Cardiac muscle cell (in vitro differentiated cells and primary cell): Measurements from ENCODE around the gene RPS6KA1. TPM values are rescaled to one million over a fixed set of nuclear protein-coding genes. Genes with fewer than 3 reads are reported as not detected.

ENCODE experiments used
- DNase-seq, 2 donors: peaks; one replicate each; pipeline versions ENCODE4 v3.0.0 to v3.0.0-alpha.2; 2010 to 2017; ENCODE audit warnings: low read depth in 1 of 2, low spot score in 1 of 2
- H3K27ac ChIP-seq: fragments of 200-600 bp; sonication (generic); 2 replicates; pipeline ENCODE4 v1.5.1; 2016
- H3K27me3 ChIP-seq: fragments of 200-600 bp; sonication (generic); 2 replicates; pipeline ENCODE4 v1.6.0; 2016; ENCODE audit warnings: control low read depth
- H3K36me3 ChIP-seq: fragments of 200-600 bp; sonication (generic); 2 replicates; pipeline ENCODE4 v1.5.1; 2016; ENCODE audit warnings: control low read depth
- H3K4me1 ChIP-seq: fragments of 200-600 bp; sonication (generic); 2 replicates; pipeline ENCODE4 v1.8.1; 2017; ENCODE audit warnings: low read depth, mild to moderate bottlenecking, mixed run types
- H3K4me3 ChIP-seq: fragments of 200-600 bp; sonication (generic); 2 replicates; pipeline ENCODE4 v1.5.1; 2016; ENCODE audit warnings: mild to moderate bottlenecking
- H3K9me3 ChIP-seq: fragments of 200-600 bp; sonication (generic); 2 replicates; pipeline ENCODE4 v1.5.1; 2017; ENCODE audit warnings: low read depth, mild to moderate bottlenecking, control low read depth
- polyA plus RNA-seq: library from polyadenylated mRNA; unstranded; fragments of >200 nt; fragmentation: Nextera tagmentation; extraction: Ambion mirVana; gene quantifications from 2 replicates; pipeline ENCODE4 v1.2.1, GENCODE V29; 2016
- total RNA-seq: library from RNA; depleted of rRNA; stranded (reverse); fragments of >200 nt; gene quantifications from 2 replicates; pipeline ENCODE4 v1.2.3, GENCODE V29; 2016
- TF ChIP-seq, protein P1 (sequence below): IDR thresholded peaks from 2 replicates; pipeline ENCODE4 v1.5.1; 2012; ENCODE audit warnings: low read depth, mild to moderate bottlenecking, low read length

Gene RPS6KA1
- total and polyA plus RNA-seq, 2 experiments from 2014 or later, result 22.6 to 46.2 TPM

DNA sequence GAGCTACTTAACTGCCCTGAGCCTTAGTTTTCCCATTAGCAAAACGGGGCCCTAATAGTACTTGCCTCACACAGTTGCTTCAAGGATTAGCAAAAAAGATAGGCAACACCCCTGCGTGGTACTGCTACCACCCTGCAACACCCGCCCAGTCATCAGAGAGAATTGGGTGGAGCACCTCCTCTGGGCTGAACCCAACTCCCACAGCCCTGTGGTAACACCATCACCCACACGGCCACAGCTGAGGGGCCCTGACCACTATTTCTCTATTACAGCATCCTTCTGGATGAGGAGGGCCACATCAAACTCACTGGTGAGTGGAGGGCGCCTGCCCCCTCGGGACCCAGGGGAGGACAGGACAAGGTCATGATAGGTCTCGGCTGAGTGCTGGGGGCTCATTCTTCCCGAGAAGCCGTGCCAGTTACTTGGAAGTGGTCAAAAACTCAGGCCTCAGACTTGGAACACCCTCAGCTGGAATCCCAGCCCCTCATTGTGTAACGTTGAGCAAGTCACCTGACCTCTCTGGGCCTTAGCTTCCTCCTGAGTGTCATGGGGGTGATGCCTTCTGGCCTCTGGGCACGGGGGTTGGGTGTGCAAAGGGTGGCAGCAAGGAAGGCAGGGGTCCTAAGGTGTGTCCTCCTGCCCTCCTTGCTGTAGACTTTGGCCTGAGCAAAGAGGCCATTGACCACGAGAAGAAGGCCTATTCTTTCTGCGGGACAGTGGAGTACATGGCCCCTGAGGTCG is 24.6 kb downstream of the RPS6KA1 start:
- H3K36me3 ChIP-seq, result peaks cover 4% of the 10 kb centered on the region
- H3K4me3 ChIP-seq, result no peak overlapping the region
- no peaks in the 10 kb centered on the region for H3K9me3 ChIP-seq
- H3K4me1 ChIP-seq, result no peaks in the 10 kb centered on the region
- no peaks in the 10 kb centered on the region for H3K27me3 ChIP-seq
- TF ChIP-seq, protein P1, sequence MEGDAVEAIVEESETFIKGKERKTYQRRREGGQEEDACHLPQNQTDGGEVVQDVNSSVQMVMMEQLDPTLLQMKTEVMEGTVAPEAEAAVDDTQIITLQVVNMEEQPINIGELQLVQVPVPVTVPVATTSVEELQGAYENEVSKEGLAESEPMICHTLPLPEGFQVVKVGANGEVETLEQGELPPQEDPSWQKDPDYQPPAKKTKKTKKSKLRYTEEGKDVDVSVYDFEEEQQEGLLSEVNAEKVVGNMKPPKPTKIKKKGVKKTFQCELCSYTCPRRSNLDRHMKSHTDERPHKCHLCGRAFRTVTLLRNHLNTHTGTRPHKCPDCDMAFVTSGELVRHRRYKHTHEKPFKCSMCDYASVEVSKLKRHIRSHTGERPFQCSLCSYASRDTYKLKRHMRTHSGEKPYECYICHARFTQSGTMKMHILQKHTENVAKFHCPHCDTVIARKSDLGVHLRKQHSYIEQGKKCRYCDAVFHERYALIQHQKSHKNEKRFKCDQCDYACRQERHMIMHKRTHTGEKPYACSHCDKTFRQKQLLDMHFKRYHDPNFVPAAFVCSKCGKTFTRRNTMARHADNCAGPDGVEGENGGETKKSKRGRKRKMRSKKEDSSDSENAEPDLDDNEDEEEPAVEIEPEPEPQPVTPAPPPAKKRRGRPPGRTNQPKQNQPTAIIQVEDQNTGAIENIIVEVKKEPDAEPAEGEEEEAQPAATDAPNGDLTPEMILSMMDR, result no peak
- DNase-seq, result no peak
- no peak overlapping the region for H3K27ac ChIP-seq

DNA sequence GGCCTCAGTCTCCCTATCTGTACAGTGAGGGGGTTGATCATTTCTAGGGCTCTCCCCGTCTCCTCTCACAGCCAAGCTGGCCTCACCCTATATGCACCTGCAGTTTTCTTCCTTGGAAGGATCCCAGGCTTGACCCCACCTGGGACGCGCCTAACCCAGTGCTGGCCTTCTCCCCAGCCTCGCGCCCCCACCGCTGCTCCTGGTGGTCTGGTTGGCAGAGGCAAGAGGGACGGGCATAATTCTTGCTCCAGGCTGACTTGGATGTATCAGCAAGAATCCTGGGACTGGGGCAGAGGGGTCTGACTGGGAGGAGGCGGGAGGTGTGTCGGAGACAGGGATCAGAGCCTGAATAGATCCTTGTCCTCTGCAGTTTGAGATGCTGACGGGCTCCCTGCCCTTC is 25.2 kb downstream of the RPS6KA1 start:
- Histone ChIP-seq H3K27ac (no peak overlapping the region), H3K9me3 (no peaks in the 10 kb centered on the region), H3K4me1 (no peaks in the 10 kb centered on the region), H3K36me3 (peaks cover 4% of the 10 kb centered on the region), H3K4me3 (no peak overlapping the region), H3K27me3 (no peaks in the 10 kb centered on the region)
- TF ChIP-seq, protein P1, result no peak
- DNase-seq, result no peak

DNA sequence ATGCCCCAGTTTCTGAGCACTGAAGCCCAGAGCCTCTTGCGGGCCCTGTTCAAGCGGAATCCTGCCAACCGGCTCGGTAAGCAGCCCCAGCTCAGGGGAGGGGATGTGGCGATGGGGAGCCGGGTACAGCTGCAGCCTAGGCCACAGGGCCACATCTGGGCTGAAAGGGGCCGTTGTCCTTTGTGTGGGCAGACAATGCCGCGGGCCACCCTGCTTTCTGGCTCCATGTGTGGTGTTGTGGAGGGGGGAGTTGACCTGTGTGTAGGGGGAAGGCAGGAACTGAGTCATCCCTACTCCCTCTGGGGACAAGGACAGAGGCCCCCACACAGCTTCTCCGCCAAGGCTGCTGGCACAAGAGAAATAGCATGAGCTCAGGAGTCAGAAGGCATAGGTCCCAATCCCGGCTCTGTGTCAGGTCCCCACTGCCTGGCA is 26.0 kb downstream of the RPS6KA1 start:
- no peak overlapping the region for H3K4me3 ChIP-seq
- H3K27ac ChIP-seq, result no peak overlapping the region
- peaks cover 4% of the 10 kb centered on the region for H3K36me3 ChIP-seq
- H3K4me1 ChIP-seq, result no peaks in the 10 kb centered on the region
- TF ChIP-seq, protein P1, result no peak
- H3K9me3 ChIP-seq, result no peaks in the 10 kb centered on the region
- DNase-seq, result peak in 1 of 2 donors; percentile 29
- H3K27me3 ChIP-seq, result no peaks in the 10 kb centered on the region

DNA sequence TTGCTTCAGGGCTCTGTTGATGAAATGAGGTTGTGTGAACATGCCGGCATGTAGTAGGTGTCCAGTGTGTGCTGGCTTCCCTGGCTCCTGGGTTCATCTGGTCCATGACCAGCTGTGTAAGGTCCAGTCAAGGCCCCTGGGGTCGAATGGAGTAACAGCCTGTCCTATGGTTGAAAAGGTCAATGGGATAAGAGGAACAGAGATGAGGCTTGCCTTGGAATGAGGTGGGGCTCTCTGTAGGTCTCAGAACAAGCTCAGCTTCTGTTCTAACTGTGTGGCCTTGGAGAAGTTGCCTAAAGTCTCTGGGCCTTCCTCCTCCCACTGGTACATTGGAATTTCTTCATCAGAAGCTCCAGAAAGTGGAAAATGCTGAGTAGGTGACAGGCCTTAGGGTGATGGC is 26.6 kb downstream of the RPS6KA1 start:
- H3K27ac ChIP-seq, result no peak overlapping the region
- H3K27me3 ChIP-seq, result no peaks in the 10 kb centered on the region
- no peaks in the 10 kb centered on the region for H3K9me3 ChIP-seq
- DNase-seq, result no peak
- H3K36me3 ChIP-seq, result peaks cover 4% of the 10 kb centered on the region
- TF ChIP-seq, protein P1, result no peak
- H3K4me1 ChIP-seq, result no peaks in the 10 kb centered on the region
- no peak overlapping the region for H3K4me3 ChIP-seq

DNA sequence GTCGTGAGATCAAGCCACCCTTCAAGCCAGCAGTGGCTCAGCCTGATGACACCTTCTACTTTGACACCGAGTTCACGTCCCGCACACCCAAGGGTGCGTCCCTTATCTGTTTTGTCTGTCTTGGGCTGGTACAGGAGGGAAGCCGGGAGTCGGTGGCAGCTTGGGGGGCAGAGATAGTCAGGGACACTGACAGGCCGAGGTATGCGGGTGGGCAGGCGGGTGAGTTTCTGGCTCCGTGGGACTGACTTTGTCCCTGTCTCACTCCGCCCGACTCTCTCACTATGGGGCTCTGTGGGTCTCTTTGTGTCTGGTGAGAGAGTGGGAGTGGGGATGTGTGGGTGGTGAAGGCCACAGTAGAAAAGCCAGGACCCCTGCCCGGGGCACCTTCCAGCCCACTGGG is 27.4 kb downstream of the RPS6KA1 start:
- Histone ChIP-seq H3K9me3 (no peaks in the 10 kb centered on the region), H3K4me3 (no peak overlapping the region)
- DNase-seq, result no peak

More for the DNA sequence above, 27.4 kb downstream of the RPS6KA1 start:
- Histone ChIP-seq H3K27me3 (no peaks in the 10 kb centered on the region), H3K36me3 (peaks cover 4% of the 10 kb centered on the region), H3K4me1 (no peaks in the 10 kb centered on the region), H3K27ac (no peak overlapping the region)
- TF ChIP-seq, protein P1, result no peak
